Measurements from ENCODE around the gene SGCB. TPM values are rescaled to one million over a fixed set of nuclear protein-coding genes. Genes with fewer than 3 reads are reported as not detected.
A peak's percentile ranks its signal among the peaks of the same experiment; 100 is the strongest.

Gene SGCB
- total RNA-seq, 2 donors from 2014 or later = 23.7 to 35.4 TPM

GRCh38 chr4:52017814-52018213, 20.3 kb downstream of the SGCB start:
- no peak for DNase-seq
- no peaks in the 10 kb centered on the region for H3K9me3 ChIP-seq
- H3K4me3 ChIP-seq = no peak overlapping the region
- no peaks in the 10 kb centered on the region for H3K4me1 ChIP-seq
- H3K9ac ChIP-seq (ENCODE audit: low read depth in 2 of 2, low read length in 2 of 2) = no peak overlapping the region
- TF ChIP-seq, protein P1, sequence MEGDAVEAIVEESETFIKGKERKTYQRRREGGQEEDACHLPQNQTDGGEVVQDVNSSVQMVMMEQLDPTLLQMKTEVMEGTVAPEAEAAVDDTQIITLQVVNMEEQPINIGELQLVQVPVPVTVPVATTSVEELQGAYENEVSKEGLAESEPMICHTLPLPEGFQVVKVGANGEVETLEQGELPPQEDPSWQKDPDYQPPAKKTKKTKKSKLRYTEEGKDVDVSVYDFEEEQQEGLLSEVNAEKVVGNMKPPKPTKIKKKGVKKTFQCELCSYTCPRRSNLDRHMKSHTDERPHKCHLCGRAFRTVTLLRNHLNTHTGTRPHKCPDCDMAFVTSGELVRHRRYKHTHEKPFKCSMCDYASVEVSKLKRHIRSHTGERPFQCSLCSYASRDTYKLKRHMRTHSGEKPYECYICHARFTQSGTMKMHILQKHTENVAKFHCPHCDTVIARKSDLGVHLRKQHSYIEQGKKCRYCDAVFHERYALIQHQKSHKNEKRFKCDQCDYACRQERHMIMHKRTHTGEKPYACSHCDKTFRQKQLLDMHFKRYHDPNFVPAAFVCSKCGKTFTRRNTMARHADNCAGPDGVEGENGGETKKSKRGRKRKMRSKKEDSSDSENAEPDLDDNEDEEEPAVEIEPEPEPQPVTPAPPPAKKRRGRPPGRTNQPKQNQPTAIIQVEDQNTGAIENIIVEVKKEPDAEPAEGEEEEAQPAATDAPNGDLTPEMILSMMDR (IDR thresholded peaks at IDR 0.05) = no peak
- no peaks in the 10 kb centered on the region for H3K36me3 ChIP-seq
- H3K27me3 ChIP-seq = no peaks in the 10 kb centered on the region
- intact Hi-C loops (cut with DNase I) = no loop called here
- H3K27ac ChIP-seq = peak overlapping the region; percentile 34

- no peaks in the 10 kb centered on the region for H3K4me1 ChIP-seq
- H3K9ac ChIP-seq (ENCODE audit: low read depth in 2 of 2, low read length in 2 of 2) = peak overlapping the region in 1 of 2 donors; percentile 1
- peak; percentile 24 for DNase-seq
- no peaks in the 10 kb centered on the region for H3K27me3 ChIP-seq
- intact Hi-C loops (cut with DNase I) = no loop called here
- TF ChIP-seq, protein P1 (IDR thresholded peaks at IDR 0.05) = no peak
- H3K9me3 ChIP-seq = no peaks in the 10 kb centered on the region
- peak overlapping the region; percentile 34 for H3K27ac ChIP-seq
- no peak overlapping the region for H3K4me3 ChIP-seq
- H3K36me3 ChIP-seq = no peaks in the 10 kb centered on the region
Measured at GRCh38 chr4:52016981-52017380, 21.1 kb downstream of the SGCB start.

GRCh38 chr4:52015366-52015765, 22.7 kb downstream of the SGCB start:
- no peak overlapping the region for H3K4me3 ChIP-seq

DNA sequence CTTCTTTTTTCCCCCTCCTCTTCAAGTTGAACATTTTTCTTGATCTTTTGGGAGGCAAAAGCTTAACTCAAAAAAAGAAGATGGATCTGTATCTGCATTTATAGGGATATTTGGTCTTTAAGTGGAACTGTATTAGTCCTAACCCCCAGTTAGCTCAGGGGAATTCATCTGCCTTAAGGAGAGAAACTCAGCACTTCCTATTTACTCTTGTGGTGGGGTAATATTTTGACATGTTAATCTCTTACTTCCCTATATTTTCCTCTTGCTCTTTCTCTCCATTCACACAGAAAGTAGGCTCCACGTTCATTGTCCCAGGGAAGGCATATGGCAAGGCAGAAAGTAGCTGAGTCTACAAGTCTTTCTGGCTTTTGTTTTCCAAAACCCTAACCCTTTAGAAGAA, 23.2 kb downstream of the SGCB start:
- H3K27me3 ChIP-seq = no peaks in the 10 kb centered on the region
- H3K36me3 ChIP-seq = no peaks in the 10 kb centered on the region
- no peaks in the 10 kb centered on the region for H3K9me3 ChIP-seq
- no peaks in the 10 kb centered on the region for H3K4me1 ChIP-seq
- H3K27ac ChIP-seq = no peak overlapping the region
- intact Hi-C loops (cut with DNase I) = no loop called here
- DNase-seq = no peak
- H3K4me3 ChIP-seq = no peak overlapping the region
- TF ChIP-seq, protein P1 (IDR thresholded peaks at IDR 0.05) = no peak
- H3K9ac ChIP-seq (ENCODE audit: low read depth in 2 of 2, low read length in 2 of 2) = no peak overlapping the region

More at GRCh38 chr4:52015366-52015765, 22.7 kb downstream of the SGCB start:
- H3K36me3 ChIP-seq = no peaks in the 10 kb centered on the region
- TF ChIP-seq, protein P1 (IDR thresholded peaks at IDR 0.05) = no peak
- intact Hi-C loops (cut with DNase I) = no loop called here
- no peaks in the 10 kb centered on the region for H3K9me3 ChIP-seq
- no peaks in the 10 kb centered on the region for H3K4me1 ChIP-seq
- no peak overlapping the region for H3K27ac ChIP-seq
- H3K9ac ChIP-seq (ENCODE audit: low read depth in 2 of 2, low read length in 2 of 2) = no peak overlapping the region
- DNase-seq = no peak
- H3K27me3 ChIP-seq = no peaks in the 10 kb centered on the region

GRCh38 chr4:52012651-52013050, 25.4 kb downstream of the SGCB start:
- no peaks in the 10 kb centered on the region for H3K9me3 ChIP-seq
- intact Hi-C loops (cut with DNase I) = no loop called here
- no peaks in the 10 kb centered on the region for H3K4me1 ChIP-seq
- no peaks in the 10 kb centered on the region for H3K36me3 ChIP-seq
- DNase-seq = no peak
- TF ChIP-seq, protein P1 (IDR thresholded peaks at IDR 0.05) = no peak
- H3K4me3 ChIP-seq = no peak overlapping the region
- H3K27me3 ChIP-seq = no peaks in the 10 kb centered on the region
- H3K27ac ChIP-seq = peak overlapping the region; percentile 21
- H3K9ac ChIP-seq (ENCODE audit: low read depth in 2 of 2, low read length in 2 of 2) = no peak overlapping the region

Measured in colonic mucosa (tissue), 4 donors.